ENCODE measurements around the gene ST3GAL6.

The ST3GAL6 gene

DNA sequence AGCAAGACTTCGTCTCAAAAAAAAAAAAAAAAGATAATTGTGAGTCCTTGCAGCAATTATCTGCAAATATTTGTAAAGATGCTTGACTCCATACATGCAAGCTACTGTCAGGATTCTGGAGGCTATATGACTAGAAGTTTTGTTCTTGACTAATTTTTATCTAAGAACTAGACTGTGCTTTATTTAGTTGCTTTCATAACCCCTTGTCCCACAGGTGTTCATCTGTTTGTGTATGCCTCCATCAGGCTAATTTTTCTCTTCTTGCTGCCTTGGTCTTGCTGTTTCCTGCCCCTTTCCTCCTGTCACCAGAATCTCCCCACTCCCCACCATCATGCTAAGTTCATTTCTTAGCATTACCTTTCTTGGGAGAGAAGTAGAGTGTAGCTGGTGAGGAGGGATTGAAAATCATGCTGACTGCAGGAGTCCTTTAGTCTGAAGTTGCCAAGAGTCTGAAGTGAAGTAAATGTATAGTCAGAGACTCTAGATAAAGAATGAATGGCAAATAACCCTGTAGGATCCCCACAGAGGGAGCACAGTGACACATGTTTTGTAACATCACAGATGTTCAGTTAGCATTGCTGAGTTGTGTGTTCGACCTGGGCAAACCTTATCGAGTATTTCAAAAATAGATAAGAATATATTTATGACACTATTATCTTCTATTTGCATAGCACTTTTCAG, 12.5 kb downstream of the ST3GAL6 start:
- no peak for DNase-seq (ENCODE audit: low read depth in 3 of 3, low spot score in 1 of 3)

DNA sequence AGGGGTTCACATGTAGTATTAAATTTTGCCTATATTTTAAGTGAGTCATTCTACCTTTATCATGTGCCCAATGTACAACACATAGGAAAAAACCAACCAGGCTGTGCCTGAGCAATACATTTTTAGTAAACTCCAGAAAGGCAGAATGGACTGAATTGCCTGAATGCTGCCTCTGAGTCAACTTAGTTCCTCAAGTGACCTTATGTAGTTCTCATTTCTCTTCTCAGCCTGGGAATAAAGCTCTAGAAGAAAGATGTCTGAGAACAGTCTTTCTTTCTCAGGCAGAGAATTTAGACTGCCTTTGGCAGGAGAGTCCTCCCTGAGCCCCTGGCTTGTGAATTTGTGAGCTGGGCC, 13.0 kb downstream of the ST3GAL6 start:
- no peak for DNase-seq (ENCODE audit: low read depth in 3 of 3, low spot score in 1 of 3)

GRCh38 chr3:98777286-98777685, 14.1 kb downstream of the ST3GAL6 start:
- DNase-seq (ENCODE audit: low read depth in 3 of 3, low spot score in 1 of 3), result no peak

- no peak for DNase-seq (ENCODE audit: low read depth in 3 of 3, low spot score in 1 of 3)
Observed at GRCh38 chr3:98777801-98778220, 14.7 kb downstream of the ST3GAL6 start.

GRCh38 chr3:98778383-98778782, 15.2 kb downstream of the ST3GAL6 start:
- DNase-seq (ENCODE audit: low read depth in 3 of 3, low spot score in 1 of 3), result no peak

DNA sequence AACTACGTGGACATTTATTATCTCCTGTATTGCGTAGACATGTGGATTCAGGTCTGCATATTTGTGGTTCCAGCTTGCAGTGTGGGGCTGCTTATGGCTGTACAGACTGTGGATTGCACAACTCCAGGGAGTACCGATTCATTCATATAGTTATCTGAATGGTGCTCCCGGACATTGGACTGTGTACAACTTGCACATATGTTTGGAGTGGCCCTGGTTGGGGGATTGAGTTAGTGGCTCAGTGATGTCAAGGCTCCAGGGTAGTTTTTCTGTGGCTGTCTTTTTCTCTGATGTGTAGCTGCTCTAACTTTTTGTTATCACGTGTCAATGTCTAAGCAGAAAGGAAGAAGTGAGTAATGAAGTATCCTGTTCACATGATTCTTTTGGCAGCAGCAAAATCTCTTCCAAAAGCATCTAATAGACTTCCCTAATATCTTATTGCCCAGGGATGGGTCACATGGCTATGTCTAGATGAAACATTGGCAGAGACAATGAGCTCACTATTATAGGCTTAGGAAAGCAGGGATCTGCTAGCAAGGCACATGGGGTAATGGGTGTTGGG, 15.8 kb downstream of the ST3GAL6 start:
- DNase-seq (ENCODE audit: low read depth in 3 of 3, low spot score in 1 of 3), result no peak

- no peak for DNase-seq (ENCODE audit: low read depth in 3 of 3, low spot score in 1 of 3)
Observed at GRCh38 chr3:98779541-98780335, 16.6 kb downstream of the ST3GAL6 start.

- no peak for DNase-seq (ENCODE audit: low read depth in 3 of 3, low spot score in 1 of 3)
Observed at GRCh38 chr3:98780343-98780742, 17.2 kb downstream of the ST3GAL6 start.

- DNase-seq (ENCODE audit: low read depth in 3 of 3, low spot score in 1 of 3), result no peak
Observed at GRCh38 chr3:98782824-98783500, 19.8 kb downstream of the ST3GAL6 start.

GRCh38 chr3:98784042-98784441, 20.9 kb downstream of the ST3GAL6 start:
- DNase-seq (ENCODE audit: low read depth in 3 of 3, low spot score in 1 of 3), result no peak

DNA sequence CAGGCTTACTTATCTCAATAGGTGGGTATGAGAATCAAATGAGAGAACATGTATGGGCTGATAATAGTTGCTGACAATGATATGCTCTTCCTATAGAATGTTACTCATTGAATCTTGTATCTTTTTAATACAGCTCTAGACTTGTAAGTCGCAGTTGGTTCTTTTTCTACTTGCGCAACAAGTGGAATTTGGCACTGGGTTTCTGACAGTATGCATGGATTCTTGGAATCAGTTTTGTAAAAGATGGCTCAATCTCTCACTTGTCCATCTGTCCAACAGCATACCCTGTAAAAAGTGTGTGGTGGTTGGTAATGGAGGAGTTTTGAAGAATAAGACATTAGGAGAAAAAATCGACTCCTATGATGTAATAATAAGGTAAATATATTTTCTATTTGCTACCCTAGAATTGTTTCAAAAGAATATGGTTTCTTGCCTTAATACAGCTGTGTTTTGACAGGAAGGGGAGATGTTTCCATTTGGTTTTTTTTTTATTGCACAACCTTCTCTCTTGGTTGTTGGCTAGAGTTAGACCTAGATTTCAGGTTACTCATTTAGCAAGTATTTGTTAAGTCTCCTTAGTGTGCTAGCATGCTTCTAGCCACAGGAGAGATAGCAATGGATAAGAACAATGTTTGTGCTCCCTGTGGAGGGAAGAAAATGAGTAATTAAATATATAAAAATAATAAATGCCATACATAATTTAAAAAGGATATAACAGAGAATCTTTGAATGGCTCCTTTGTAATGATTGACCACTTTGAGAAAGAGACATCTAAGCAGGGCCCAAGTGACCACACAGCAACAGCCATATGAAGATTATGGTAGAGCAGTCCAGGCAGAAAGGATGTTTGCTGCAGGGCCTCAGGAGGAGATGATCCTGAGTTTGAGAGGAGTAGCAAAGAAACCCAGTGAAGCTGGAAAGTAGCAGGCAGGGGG, 21.8 kb downstream of the ST3GAL6 start:
- no peak for DNase-seq (ENCODE audit: low read depth in 3 of 3, low spot score in 1 of 3)

GRCh38 chr3:98786364-98787006, 23.3 kb downstream of the ST3GAL6 start:
- no peak for DNase-seq (ENCODE audit: low read depth in 3 of 3, low spot score in 1 of 3)

DNA sequence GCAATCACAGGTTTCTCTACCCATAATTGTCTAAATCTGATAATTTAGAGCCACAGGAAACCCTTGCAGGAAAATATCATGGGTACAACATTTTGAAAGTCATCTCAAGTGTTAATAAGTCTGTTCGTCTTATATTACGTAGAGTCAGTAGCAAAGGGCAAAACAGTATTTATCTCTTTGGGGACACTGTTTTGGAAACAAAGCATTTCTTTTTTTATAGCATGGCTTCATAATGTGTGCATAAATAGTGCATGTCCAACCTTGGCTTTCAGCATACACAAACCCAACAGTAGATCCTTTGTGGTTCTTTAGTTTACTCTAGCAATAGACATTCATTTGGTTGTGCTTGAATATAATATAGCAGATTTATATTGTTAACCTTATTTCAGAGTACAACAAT, 24.0 kb downstream of the ST3GAL6 start:
- DNase-seq (ENCODE audit: low read depth in 3 of 3, low spot score in 1 of 3), result no peak

GRCh38 chr3:98788651-98789050, 25.5 kb downstream of the ST3GAL6 start:
- DNase-seq (ENCODE audit: low read depth in 3 of 3, low spot score in 1 of 3), result no peak

GRCh38 chr3:98791341-98792325, 28.5 kb downstream of the ST3GAL6 start:
- DNase-seq (ENCODE audit: low read depth in 3 of 3, low spot score in 1 of 3), result no peak

DNA sequence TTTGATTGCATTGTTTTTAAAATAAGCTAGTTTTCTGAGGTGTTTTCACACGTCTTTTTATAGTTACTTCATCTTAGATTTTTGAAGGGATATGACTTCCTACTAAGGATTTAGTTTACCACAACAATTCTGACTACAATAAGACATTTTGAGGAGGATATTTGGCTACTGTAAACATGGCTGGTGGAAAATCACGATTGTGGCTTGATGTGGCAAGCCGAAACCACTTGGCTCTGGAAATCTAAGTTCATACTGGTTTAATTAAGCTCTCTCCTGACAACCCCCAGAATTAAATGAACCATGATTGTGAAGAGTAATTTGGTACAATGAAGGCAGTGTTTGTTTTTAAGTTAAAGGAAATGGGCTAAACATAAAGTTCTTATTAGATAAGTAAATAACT, 30.8 kb downstream of the ST3GAL6 start:
- no peak for DNase-seq (ENCODE audit: low read depth in 3 of 3, low spot score in 1 of 3)

GRCh38 chr3:98796334-98796733, 33.2 kb downstream of the ST3GAL6 start:
- DNase-seq (ENCODE audit: low read depth in 3 of 3, low spot score in 1 of 3), result no peak

DNA sequence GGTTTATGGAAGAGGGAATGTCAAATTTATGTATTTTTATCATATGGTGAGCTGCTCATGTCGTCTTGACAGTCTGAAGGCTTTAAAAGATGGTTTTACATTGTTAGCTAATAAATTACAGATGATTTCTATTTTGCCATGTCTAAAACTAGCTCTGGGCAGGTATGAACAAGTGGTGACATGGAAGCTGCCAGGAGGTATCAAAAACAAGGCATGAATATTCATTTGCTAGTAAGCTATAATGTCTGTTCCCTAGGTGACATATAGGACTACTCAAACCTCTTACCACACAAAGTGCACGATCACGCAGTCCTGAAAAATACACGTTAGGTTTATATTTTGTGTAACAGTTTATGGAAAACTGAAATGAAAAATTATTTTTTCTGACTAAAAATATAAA, 34.8 kb downstream of the ST3GAL6 start:
- DNase-seq (ENCODE audit: low read depth in 3 of 3, low spot score in 1 of 3), result no peak

- no peak for DNase-seq (ENCODE audit: low read depth in 3 of 3, low spot score in 1 of 3)
Observed at GRCh38 chr3:98798820-98799219, 35.7 kb downstream of the ST3GAL6 start.
